GM21447 (cell line): Measurements from ENCODE around the gene GLI3.

Experiments
- ATAC-seq: cut with Tn5 transposase; IDR thresholded peaks from one replicate; pipeline ENCODE4 v1.9.1; 2021; ENCODE audit not compliant: unreplicated experiment

Gene GLI3

DNA sequence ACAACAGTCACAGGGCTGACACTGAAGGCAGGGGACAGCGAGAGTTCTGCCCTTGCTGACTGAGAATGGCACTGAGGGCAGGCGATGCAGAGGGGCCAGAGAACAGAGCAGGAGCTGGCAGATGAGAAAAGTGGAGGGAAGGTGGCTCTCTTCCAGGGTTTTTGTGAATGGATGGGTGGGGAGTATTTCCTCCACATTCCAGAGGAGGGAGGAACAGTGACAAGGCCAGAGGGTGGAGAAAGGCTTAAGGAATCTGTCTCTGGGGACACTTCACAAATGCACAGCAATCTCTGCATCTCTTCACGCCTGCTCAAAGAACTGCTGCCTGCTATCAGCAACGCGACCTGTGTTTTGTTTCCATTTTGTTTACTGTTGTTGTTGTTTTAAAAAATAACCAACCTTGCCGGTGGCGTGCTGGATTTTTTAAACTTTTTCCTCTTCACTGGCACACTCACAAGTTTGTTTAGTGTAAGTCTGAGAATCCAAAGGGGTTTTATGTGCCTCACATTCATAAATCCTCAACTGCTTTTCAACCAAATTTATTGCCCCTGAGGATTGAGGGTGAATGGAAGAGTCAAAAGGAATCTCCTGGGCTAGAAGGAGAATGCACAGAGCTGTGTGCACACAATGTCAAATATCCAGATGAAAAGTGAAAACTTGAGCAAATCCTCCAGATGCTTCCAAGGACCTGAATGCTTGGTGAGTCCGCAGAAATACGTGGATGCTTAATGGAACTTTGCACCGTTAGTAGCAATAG lies 129.3 kb downstream of the GLI3 start:
- ATAC-seq = no peak

DNA sequence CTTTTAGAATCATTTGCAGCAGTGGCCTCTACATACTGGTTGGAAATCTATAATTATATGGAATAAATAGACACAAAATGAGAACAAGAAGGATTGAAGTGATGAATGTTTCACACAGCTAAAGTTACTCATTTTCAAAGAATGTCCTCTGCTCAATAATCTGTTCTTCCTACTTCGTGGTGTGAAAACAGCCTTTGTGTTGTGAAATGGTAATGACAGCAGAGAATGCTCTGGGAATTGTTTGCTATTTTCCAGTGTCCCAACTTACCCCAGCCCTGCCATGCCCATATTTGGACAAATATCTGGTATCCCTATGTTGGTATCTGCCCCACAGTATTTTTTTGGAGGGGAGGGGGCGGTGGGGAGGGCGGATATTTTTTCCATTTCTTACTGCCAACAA lies 130.4 kb downstream of the GLI3 start:
- no peak for ATAC-seq

DNA sequence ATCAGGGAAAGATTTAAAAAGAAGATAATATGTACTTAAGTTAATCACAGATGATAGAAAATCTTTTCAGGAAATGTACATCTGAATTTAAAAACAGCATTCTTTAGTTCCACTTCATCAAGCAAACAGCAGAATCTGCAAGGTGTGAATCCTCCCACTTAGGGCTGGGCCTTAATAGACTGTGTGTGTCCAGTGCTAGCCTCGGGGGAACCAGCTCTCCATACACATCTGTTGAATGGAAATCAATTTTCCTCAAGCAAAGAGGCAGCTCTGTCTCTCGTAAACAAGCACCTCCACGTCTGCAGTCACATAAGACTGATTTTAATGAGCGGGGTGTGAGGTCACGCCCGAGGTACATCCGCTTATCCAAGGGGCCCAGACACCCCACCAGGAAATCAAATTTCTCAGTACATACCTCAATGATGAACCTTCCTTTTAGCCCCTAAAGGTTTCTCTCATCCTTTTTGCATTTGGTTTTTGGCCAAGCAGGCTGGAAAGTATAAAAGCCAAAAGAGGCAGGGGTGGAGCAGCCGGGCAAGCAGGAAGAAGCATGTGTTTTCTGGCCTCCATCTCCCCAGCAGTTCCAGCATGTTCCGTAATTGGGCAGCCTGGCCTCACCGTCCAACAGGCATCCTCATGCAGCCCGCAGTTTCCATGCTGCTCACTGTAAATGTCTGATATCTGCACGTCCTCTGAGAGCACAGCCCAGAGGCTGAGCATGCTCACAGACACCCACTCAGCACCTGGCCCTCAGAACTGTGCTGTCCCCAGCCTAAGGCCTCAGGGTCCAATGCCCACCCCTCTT lies 131.3 kb downstream of the GLI3 start:
- ATAC-seq = no peak

DNA sequence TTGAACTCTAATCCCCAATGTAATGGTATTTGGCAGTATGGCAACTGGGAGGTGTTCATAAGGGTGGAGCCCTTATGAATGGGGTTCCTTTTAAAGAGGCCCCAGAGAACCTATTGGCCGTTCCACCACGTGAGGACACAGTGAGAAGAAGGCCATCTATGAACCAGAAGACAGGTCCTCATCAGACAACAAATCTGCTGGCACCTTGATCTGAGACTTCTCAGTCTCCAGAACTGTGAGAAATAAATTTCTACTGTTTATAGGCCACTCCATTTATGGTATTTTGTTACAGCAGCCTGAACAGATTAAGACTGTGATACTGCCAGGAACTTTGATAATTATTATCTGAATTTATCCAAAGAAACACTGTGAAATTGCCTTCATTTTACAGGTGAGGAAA lies 132.3 kb downstream of the GLI3 start:
- ATAC-seq = no peak

DNA sequence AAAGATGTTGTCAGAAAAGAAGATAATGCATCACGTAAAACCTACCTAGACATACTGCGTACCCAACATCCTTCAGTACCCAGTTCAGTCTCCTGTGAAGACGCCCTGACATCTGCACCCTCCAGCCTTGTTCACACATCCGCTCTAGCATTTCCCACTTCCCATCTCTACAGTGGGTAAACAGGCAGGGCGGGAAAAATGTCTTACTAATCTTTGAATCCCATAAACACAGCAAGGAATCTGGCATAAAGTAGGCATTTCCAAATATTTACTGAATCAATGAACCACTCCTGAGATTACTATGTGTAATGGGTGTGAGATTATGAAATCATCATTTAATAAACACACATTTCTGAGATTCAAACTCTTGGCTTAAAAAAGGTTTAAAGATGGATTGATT lies 132.8 kb downstream of the GLI3 start:
- ATAC-seq = no peak

DNA sequence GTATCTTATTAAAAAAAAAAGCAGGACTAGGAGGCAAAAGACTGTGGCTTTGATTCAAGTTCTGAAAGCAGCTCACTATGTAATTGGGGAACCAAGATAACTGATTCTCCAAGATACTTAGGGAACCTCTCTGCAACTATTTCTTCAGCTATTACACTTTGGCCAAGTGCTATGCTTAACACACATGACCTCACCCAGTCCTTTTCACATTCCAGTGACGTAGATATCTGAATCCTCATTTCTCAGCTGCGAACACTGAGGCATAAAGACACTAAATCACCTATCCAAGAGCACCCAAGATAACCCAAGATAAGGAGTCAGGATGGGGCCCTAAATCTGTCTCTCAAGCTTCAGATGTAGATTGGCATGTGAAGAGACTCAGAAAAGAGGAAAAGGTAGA lies 133.6 kb downstream of the GLI3 start:
- no peak for ATAC-seq

DNA sequence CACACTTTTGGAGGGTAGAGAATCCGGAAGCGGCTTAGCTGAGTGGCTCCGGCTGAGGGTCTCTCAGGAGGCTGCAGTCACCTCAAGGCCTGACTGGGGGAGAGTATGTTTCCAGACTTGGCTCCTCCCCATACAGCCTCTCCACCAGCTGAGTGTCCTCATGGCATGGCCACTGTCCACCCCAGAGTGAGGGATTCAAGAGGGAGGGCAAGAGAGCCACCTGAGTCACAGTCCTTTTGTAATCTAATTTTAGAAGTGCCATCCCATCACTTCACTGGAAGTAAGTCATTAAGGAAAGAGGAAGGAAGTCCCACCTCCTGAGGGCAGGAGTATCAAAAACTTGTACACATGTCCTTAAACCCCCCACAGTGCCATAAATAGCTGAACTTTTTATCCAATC lies 134.0 kb downstream of the GLI3 start:
- ATAC-seq = no peak

DNA sequence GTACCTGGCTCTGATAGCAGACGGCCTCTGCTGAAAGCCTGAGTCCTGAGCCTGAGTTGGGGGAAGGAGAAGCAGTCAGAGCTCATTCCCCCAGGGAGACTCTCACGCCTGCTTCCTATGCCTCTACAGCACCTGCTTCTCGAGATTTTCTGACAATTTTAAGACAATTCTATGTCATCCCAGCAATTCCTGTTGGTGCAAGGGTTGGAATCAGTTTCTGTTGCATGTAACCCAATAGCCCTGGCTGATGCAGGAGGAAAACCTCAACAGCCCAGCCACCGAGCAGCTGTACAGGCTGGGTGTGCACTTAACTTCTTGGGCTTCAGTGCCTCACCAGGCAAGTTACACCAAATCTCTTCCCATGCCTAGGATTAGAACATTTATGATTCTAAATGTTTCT lies 134.7 kb downstream of the GLI3 start:
- no peak for ATAC-seq

DNA sequence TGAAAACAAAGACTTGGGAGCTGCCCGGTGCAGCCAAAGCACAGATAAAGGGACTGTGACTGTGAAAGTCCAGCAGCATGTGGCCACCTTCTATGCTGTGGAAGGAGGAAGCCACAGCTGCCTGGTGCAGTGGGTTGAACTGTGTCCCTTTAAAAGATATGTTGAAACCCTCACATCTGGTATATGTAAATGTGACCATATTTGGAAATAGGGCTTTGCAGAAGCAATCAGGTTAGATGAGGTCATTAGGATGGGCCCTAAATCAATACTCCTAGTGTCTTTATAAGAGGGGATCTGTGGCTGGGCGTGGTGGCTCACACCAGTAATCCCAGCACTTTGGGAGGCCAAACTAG lies 136.9 kb downstream of the GLI3 start:
- no peak for ATAC-seq

DNA sequence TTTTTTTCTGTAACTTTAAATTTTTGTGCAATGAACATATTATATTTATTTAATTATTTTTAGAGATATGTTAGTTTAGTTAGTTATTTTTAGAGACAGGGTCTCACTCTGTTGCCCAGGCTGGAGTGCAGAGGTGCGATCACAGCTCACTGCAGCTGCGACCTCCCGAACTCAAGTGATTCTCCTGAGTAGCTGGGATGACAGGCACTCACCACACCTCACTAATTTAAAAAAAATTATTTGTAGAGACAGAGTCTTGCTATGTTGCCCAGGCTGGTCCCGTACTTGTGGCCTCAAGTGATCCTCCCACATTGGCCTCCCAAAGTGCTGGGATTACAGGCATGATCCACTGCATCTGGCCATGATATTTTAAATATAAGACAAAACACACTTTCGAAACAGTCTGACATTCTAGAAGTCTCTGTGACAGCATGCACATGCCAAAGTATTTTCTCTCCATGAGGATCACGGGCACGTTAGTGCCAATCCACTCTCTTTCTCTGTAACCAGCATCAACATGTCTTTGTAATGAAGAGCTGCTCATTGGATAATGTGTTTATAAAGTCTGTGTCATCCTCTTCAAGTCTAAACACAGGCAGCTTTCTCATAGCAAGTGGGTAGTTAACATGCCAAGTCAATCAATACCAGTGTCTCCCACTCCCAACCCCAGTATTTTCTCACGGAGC lies 137.4 kb downstream of the GLI3 start:
- ATAC-seq = no peak

DNA sequence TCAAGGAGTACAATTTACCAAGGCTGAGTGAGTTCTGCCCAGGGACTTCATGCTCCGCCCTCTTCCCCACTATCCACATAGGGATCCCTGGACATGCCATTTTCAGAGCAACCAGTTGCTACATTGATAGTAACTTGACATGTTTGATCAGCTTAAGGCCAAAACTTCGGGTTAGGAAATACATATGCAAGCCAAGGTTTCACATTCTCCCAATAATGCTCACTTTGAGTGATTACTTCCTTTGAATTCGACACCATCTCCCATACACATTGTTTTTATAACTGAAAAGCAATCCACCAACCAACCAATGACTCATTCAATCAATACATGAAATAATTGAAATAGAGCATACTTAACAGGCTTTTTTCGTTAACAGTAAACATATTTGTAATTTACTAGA lies 137.9 kb downstream of the GLI3 start:
- ATAC-seq = no peak

DNA sequence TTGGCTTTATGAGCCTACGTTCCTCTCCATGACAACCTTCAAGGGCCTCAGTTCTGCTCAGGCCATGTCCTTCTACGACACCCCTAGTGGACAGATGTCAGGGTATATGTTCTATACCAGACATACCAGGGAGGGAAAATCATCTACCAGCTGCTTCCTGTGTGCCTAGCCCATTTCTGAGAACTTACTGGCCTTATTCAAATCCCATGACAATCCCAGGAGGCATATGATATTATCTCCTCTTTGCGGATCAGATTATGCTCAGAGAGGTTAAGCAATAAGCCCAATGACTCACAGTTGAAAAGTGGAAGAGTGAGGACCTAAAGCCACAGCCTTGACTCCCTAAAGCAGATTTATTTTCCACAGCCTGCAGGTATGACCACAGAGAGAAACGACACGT lies 139.3 kb downstream of the GLI3 start:
- ATAC-seq = no peak

DNA sequence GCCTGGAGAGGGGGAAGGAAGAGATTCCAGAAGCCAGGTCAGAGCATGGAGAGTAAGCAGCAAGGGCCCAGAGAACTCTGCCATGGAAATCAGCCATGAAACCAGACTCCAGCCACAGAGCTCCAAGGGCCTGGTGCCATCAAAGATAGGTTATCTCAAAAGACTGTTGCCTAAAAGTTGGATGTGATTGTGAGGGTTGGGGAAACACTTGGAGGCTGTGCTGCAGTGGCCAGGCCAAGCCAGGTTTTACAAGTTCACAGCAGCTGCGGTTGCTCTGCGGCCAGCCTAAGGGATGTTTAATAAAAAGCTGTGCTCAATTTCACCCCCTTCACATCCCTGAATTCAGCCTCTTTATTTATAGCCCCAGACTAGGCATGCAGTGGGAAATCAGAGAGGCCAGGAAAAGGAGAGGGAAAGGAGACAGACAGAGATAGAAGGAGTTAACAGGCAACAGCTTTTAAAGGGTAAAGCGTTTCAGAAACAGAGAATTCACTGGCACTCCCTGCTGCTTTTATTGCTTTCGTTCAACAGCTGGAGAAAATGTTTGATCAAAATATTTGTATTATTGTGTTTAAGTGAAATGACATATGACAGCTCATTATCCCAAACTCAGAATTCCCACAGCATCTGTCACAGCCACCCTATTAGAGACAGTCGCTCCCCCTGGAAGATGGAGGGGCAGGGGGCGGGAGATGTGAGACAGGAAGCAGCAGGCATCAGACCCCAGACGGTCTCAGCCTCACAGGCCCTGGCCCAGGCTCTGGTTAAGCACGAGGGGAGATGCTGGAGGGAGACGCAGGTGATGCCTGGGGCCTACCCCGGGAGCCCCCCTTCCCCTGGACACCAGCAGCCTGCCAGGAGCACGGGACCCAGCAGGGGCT lies 140.1 kb downstream of the GLI3 start:
- ATAC-seq = no peak

DNA sequence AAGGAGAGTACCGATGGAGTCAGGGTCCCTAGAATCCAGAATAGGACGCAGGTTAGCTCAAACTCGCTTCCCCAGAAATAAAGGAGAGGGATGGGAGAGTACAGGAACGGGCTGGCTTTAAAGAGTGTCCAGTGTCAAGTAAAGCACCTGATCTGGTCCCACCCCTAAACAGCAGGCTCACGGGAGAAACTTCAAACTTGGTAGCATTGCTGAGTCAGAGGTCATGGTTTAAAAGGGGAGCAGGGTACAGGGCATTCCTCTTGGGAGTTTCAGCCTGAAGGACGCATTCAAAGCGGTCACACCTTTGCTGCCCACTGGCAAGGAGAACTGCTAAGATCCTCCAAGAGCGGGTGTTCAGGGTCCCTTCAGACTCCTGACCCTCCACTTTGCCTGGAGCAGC lies 140.7 kb downstream of the GLI3 start:
- ATAC-seq = no peak

DNA sequence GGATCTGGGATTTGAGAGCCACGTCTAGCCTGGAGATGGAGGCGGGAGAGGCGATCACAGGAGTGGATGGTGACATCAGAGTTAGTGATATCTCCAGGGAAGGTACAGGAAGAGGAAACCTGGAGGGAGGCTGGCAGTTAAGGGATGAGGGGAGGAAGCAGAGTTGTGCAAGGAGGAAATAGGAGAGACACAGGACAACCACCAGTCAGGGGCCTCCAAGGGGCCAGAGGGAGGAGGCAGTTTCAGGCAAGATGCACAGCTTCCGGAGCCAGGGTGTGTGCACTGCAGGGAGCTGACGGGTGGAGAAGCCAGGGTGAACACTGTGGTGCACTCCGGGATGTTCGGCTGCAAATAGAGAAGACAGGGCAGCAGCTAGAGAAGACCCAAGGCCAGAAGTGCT lies 141.2 kb downstream of the GLI3 start:
- no peak for ATAC-seq

DNA sequence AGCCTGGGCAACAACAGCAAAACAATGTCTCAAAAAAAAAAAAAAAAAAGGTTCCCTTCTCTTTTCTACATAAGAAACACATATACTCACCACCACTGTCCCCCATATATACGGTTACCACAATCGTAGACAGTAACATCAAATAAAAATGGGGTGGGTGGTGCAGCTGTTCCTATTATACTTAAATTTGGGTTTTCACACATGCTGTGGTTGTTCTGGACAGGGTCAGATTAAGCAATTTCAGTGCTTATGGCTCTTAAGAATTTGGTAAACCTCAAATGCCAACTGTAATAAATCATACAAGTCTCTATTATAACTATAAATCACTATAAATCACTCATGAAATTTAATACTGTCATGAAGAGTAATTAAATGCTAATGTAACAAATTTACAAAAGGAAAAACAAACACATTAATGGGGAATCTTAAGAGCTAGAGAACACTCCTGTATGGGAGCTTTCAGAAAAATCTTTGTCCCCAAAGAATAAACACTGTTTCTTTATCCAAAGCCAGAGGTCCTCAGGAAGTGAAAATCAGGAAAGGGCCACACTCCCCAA lies 143.6 kb downstream of the GLI3 start:
- ATAC-seq = no peak

DNA sequence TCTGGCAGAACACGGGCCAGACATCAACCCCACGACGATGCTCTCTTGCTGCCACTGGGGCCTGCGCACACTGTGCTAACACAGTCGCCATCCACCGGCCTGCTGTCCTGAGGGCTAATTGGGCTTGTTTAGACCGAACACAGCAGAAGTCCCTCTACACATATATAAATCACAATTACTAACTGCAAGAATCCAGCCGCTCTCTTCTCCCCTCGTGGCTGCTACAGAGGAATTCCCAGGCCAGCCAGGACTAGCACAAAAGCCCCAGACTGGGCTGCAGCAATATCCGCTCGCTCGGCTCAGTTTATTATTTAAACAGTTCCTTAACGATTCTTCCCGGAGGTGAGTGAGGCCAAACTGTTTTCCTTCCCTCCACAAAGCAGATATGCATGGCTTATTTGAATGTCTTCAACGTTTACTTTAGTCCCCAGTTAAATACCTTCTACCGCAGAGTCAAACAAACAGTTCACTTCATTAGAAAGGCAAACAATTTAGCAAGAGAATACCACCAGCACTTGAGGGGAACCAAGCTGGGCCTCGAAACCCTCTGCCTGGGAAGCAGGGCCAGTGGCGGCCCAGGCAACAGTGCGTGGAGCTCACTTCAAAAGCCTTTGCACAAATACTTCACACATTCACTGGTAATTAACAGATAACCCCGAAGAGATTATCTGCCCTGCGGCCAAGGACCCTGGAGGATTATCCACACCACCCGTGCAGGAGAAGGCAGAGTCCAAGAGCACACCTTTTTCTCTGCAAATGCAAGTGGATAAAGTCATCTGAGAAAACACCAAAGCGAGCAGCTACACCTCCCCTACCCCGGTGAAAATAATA lies 145.3 kb downstream of the GLI3 start:
- ATAC-seq = no peak

DNA sequence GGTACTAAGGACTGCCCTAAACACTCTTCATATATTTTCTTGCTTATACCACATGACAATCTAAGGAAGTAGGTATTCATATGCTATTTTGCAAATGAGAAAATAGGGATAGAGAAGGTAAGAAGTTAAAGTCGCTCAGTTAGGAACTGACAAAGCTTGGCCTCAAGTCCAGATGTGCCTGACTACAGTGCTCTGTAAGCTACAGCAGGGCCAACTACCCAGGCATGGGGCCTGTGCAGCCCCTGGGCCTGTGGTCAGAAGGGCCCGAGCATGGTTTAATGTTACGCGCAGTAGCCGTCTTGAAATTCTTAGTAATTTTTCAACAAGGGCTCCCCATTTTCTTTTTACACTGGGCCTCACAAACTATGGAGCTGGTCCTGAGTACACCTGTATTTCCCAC lies 146.2 kb downstream of the GLI3 start:
- no peak for ATAC-seq

DNA sequence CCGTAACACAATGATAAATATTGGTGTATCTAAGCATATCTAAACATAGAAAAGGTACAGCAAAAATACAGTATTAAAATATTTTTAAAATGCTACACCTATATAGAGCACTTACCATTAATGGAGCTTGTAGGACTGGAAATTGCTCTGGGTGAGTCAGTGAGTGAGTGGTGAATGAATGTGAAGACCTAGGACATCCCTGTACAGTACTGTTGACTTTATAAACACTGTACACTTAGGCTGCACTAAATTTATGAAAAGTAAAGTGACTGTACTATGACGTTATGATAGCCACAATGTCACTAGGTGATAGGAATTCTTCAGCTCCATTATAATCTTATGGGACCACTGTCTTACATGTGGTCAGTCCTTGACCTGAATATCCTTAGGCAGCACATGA lies 147.0 kb downstream of the GLI3 start:
- no peak for ATAC-seq

DNA sequence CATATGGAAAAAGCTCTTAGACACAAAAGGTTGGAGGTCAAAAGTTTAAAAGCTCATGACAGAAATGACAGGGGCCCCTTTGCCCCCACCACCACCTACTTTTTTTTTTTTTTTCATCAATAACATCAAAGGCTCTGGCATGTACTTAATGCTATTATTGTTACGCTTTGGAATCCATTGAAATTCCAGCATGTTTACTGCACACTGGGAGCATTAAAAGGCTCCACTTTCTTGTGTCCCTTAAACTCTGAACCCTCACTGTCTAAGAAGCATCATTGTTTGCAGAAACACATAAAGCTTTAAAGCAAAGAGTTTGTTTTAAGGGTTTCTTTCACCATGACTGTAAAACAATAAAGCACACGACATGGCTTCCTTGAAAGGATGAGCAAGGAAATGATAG lies 149.4 kb downstream of the GLI3 start:
- ATAC-seq = no peak
